ENCODE data around the gene PRPF6. TPM values are rescaled to one million over a fixed set of nuclear protein-coding genes. Genes with fewer than 3 reads are reported as not detected.

PRPF6 gene
- polyA plus RNA-seq, 1 experiment, result 38.5 TPM

DNA sequence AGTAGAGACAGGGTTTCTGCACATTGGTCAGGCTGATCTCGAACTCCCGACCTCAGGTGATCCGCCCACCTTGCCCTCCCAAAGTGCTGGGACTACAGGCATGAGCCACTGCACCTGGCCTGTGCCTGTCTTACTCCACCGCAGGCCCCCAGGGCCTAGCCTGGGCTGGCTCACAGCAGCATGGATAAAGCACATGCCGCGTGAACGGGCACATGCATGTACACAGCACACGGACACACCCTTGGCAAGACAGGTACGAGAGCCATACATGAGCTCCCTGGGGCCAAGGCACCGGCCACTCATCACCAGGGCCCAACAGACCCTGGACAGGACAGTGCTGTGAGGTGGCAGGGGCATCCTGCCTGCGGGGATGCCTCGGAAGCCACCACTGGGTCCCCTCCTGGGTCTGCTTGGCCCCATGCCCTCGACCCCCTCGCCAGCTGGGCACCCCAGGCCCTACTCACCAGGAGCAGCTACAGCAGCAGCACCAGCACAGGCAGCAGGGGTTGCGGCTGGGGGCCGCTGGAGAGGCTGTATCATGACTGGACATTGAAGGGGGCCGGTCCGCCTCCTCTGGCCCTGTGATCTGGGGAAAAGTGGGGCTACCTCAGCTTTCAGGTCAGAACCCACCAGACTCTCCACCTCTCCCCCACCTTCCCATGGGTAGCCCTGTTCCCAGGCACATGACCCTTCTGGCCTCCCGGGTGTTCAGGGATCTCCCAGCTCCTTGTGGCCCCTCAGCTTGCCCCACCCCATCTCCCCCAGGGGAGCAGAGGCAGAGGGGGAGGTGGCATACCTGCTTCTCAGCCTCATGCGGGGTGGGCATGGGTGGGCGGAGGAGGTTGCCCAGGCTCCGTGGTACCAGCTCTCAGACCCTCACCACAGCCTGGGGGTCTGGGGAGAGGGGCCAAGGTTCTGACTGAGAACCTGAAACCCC lies 95.4 kb downstream of the PRPF6 start:
- Histone ChIP-seq H3K27ac (ENCODE audit: low read depth, low read length) (no peak overlapping the region), H3K9me3 (ENCODE audit: control insufficient read depth, insufficient read depth, low read length) (no peaks in the 10 kb centered on the region; the same call in 1 of the 2 replicates), H3K27me3 (ENCODE audit: control insufficient read depth, insufficient read depth, low read length) (no peaks in the 10 kb centered on the region), H3K4me3 (ENCODE audit: low read depth, low read length) (no peak overlapping the region)
- TF ChIP-seq, protein P1, sequence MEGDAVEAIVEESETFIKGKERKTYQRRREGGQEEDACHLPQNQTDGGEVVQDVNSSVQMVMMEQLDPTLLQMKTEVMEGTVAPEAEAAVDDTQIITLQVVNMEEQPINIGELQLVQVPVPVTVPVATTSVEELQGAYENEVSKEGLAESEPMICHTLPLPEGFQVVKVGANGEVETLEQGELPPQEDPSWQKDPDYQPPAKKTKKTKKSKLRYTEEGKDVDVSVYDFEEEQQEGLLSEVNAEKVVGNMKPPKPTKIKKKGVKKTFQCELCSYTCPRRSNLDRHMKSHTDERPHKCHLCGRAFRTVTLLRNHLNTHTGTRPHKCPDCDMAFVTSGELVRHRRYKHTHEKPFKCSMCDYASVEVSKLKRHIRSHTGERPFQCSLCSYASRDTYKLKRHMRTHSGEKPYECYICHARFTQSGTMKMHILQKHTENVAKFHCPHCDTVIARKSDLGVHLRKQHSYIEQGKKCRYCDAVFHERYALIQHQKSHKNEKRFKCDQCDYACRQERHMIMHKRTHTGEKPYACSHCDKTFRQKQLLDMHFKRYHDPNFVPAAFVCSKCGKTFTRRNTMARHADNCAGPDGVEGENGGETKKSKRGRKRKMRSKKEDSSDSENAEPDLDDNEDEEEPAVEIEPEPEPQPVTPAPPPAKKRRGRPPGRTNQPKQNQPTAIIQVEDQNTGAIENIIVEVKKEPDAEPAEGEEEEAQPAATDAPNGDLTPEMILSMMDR (IDR thresholded peaks at IDR 0.05; ENCODE audit: low read depth, low read length), result no peak
- ChIA-PET CTCF (no interaction called here), POLR2A (no interaction called here)
- DNase-seq (ENCODE audit: low read depth, low spot score), result no peak

DNA sequence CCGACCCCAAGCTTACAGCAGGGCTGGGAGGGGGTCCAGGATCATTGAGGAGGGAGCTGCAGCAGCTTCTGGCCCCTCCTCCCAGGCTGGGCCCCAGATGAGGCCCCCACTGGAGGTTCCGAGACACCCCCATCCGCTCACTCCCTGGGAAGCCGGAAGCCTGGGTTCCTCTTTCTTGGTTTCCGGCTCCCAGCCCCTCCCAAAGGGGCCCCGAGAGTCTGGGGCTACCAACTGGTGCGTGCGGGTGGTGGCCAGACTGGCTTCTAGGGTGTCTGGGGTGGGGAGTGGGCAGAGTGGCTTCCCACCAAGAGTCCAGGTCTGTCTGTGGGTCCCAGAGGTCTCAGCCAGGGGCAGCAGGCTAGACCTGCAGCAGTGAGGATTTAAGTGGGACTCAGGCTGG lies 96.2 kb downstream of the PRPF6 start:
- Histone ChIP-seq H3K27ac (ENCODE audit: low read depth, low read length) (no peak overlapping the region), H3K9me3 (ENCODE audit: control insufficient read depth, insufficient read depth, low read length) (no peaks in the 10 kb centered on the region; the same call in 1 of the 2 replicates), H3K4me3 (ENCODE audit: low read depth, low read length) (no peak overlapping the region), H3K27me3 (ENCODE audit: control insufficient read depth, insufficient read depth, low read length) (peaks cover under 1% of the 10 kb centered on the region)
- no peak for DNase-seq (ENCODE audit: low read depth, low spot score)
- TF ChIP-seq, protein P1 (IDR thresholded peaks at IDR 0.05; ENCODE audit: low read depth, low read length), result no peak
- CTCF ChIA-PET, result no interaction called here
- POLR2A ChIA-PET, result no interaction called here

DNA sequence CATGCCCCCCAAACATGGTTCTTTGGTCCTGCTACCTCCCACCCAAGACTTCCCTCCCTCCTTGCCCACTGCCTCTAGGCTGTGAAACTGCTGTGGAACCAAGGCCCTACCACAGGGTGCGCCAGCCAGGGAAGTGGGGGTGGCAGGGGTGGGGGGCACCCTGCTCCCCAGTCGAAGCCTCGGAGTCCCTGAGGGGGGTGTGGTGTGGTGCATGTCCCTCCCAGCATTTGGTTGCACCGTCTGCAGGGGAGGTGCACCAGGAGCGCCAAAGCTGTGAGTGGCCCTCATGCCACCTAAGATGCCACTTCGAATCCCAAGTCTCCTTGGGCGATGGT lies 96.6 kb downstream of the PRPF6 start:
- POLR2A ChIA-PET, result no interaction called here
- TF ChIP-seq, protein P1 (IDR thresholded peaks at IDR 0.05; ENCODE audit: low read depth, low read length), result no peak
- Histone ChIP-seq H3K27me3 (ENCODE audit: control insufficient read depth, insufficient read depth, low read length) (peaks cover 4% of the 10 kb centered on the region), H3K27ac (ENCODE audit: low read depth, low read length) (no peak overlapping the region), H3K9me3 (ENCODE audit: control insufficient read depth, insufficient read depth, low read length) (no peaks in the 10 kb centered on the region; the same call in 1 of the 2 replicates), H3K4me3 (ENCODE audit: low read depth, low read length) (no peak overlapping the region)
- CTCF ChIA-PET, result no interaction called here
- no peak for DNase-seq (ENCODE audit: low read depth, low spot score)

DNA sequence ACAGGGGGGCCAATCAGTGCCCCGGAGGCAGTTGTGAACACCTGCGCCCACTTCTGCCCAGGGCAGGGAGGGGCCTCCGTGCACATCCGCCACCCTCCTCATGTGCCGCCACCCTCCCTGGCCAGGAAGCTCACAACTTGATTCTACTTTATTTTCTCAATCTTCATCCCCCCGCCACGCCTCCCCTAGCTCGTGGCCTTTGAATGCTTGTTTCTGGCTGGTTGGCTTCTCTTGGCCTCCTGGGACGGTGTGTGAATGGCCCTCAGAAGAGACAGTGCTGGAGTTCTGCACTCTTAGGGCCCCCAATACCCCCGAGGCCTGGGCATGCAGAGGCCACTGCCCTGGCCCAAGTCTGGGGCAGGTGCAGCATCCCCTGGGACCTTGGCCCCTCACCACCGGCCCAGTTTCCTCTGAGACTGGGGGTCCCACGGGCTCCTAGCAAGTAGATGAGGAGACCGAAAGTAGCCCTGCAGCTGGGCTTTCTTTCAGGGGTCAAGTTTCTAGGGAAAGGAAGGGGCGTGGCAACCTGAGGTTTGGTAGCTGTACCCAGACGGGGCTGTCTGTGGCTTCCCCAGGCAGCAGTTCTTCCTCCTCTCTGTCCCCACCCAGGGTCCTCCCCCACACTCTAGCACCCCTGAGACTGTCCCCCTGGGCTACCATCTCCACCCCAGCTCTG lies 97.1 kb downstream of the PRPF6 start:
- Histone ChIP-seq H3K27me3 (ENCODE audit: control insufficient read depth, insufficient read depth, low read length) (peaks cover 4% of the 10 kb centered on the region), H3K9me3 (ENCODE audit: control insufficient read depth, insufficient read depth, low read length) (no peaks in the 10 kb centered on the region; the same call in 1 of the 2 replicates), H3K4me3 (ENCODE audit: low read depth, low read length) (peak overlapping the region; percentile 68; the same call in 1 of the 2 replicates), H3K27ac (ENCODE audit: low read depth, low read length) (no peak overlapping the region)
- TF ChIP-seq, protein P1 (IDR thresholded peaks at IDR 0.05; ENCODE audit: low read depth, low read length), result no peak
- no peak for DNase-seq (ENCODE audit: low read depth, low spot score)
- ChIA-PET POLR2A (no interaction called here), CTCF (no interaction called here)

DNA sequence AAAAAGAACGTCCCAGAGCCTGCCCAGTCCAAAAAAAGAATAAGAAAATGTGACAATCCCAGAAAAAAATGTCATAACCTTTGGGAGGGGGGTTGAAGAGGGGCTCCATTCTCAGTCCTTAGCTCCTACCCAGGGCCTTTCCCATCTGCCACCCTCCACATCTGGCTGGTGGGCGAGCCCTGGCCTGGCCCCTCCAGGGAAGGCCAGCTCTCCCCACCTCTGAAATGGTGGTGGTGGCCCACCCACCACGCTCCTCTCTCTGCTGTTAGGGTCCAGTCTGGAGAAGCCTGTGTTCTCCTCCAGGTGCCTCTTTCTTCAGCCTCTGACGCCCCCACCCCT lies 98.0 kb downstream of the PRPF6 start:
- Histone ChIP-seq H3K27ac (ENCODE audit: low read depth, low read length) (no peak overlapping the region), H3K4me3 (ENCODE audit: low read depth, low read length) (peak overlapping the region; percentile 68), H3K27me3 (ENCODE audit: control insufficient read depth, insufficient read depth, low read length) (peaks cover 4% of the 10 kb centered on the region), H3K9me3 (ENCODE audit: control insufficient read depth, insufficient read depth, low read length) (no peaks in the 10 kb centered on the region; the same call in 1 of the 2 replicates)
- TF ChIP-seq, protein P1 (IDR thresholded peaks at IDR 0.05; ENCODE audit: low read depth, low read length), result no peak
- CTCF ChIA-PET, result interaction anchor here (0.8 to 1.8 kb wide), 3 partner anchors 9 to 41 kb away, joined by 3 to 5 read pairs (median 4); no protein-coding TSS in a partner anchor
- no peak for DNase-seq (ENCODE audit: low read depth, low spot score)
- POLR2A ChIA-PET, result no interaction called here
